A549 (cell line): ENCODE results near the gene SLC1A1. TPM values are rescaled to one million over a fixed set of nuclear protein-coding genes. Genes with fewer than 3 reads are reported as not detected.

Experiments
- ATAC-seq, 2 experiments: fragments of 200-7000 bp in 1 of 2; fragments of >200 bp in 1 of 2; cut with Nextera tagmentation in 1 of 2; cut with Tn5 transposase in 1 of 2; 3 replicates each; pipeline versions ENCODE4 v1.8.0 to v1.9.1; 2018 to 2020; ENCODE audit warnings: mild to moderate bottlenecking in 1 of 2, moderate library complexity in 1 of 2
- CTCF ChIA-PET: fragments of 300-600 bp; sonication (Branson Sonifier 250); formaldehyde crosslinking; extraction: SDS; loops from one replicate; lab custom pipeline; 2021; ENCODE audit warnings: antibody characterized with exemption, inconsistent platforms; lab: Yijun Ruan, JAX
- POLR2A ChIA-PET: fragments of 350-600 bp; formaldehyde crosslinking; extraction: SDS; loops from one replicate; lab custom pipeline; 2021; ENCODE audit warnings: antibody characterized with exemption, inconsistent platforms; lab: Yijun Ruan, JAX
- DNase-seq, 2 experiments: peaks; one replicate each; pipeline versions ENCODE4 v3.0.0 to v3.0.0-alpha.2; 2011 to 2016; ENCODE audit warnings: low read depth in 1 of 2, low spot score in 1 of 2
- FAIRE-seq: peaks from 2 replicates; lab custom pipeline; 2011; peaks lifted over from hg19 to GRCh38; lab: Jason Lieb, UNC
- H3K27ac ChIP-seq, 2 experiments: fragments of >200 bp; sonication (Bioruptor Twin); formaldehyde crosslinking; 3 replicates each; pipeline ENCODE4 v1.5.1; 2016 to 2017
- H3K4me1 ChIP-seq: fragments of >200 bp; sonication (Bioruptor Twin); formaldehyde crosslinking; 3 replicates; pipeline ENCODE4 v1.6.1; 2016
- H3K4me2 ChIP-seq: fragments of >200 bp; sonication (Bioruptor Twin); formaldehyde crosslinking; 3 replicates; pipeline ENCODE4 v1.6.1; 2016
- H3K4me3 ChIP-seq: fragments of >200 bp; sonication (Bioruptor Twin); formaldehyde crosslinking; 3 replicates; pipeline ENCODE4 v1.5.1; 2016
- H3K9me3 ChIP-seq: fragments of >200 bp; sonication (Bioruptor Twin); formaldehyde crosslinking; 3 replicates; pipeline ENCODE4 v1.6.1; 2016
- ATOH8 ChIP-seq: fragments of 250-450 bp; sonication (Bioruptor Pico); IDR thresholded peaks from 2 replicates; pipeline ENCODE4 v1.5.0; 2020; ENCODE audit warnings: low read depth, mild to moderate bottlenecking, moderate library complexity
- BCL3 ChIP-seq: fragments of >200 bp; sonication (Bioruptor Twin); formaldehyde crosslinking; IDR thresholded peaks from 3 replicates; pipeline ENCODE4 v1.6.1; 2016
- BHLHE40 ChIP-seq: IDR thresholded peaks from 2 replicates; pipeline ENCODE4 v1.6.1; 2012; ENCODE audit warnings: low read depth, low read length, inconsistent platforms
- CEBPB ChIP-seq, 2 experiments: fragments of >200 bp in 1 of 2; sonication (Bioruptor Twin) in 1 of 2; formaldehyde crosslinking in 1 of 2; IDR thresholded peaks; 2 replicates each; pipeline ENCODE4 v1.6.1; 2012 to 2016
- E2F6 ChIP-seq: IDR thresholded peaks from 2 replicates; pipeline ENCODE4 v1.6.1; 2012; ENCODE audit warnings: low read depth, borderline replicate concordance
- EHF ChIP-seq: fragments of 250-450 bp; sonication (Bioruptor Pico); IDR thresholded peaks from 2 replicates; pipeline ENCODE4 v1.5.0; 2020; ENCODE audit warnings: mild to moderate bottlenecking
- EP300 ChIP-seq, 2 experiments: fragments of >200 bp; sonication (Bioruptor Twin); formaldehyde crosslinking; IDR thresholded peaks; 2 replicates in 1 of 2; 3 replicates in 1 of 2; pipeline ENCODE4 v1.6.1; 2016 to 2017
- ESRRA ChIP-seq: fragments of 150-350 bp; IDR thresholded peaks from 2 replicates; pipeline ENCODE4 v1.6.1; 2014; ENCODE audit warnings: mild to moderate bottlenecking, low read length, borderline replicate concordance
- HDAC2 ChIP-seq: fragments of 200-600 bp; sonication (generic); IDR thresholded peaks from 2 replicates; pipeline ENCODE4 v1.6.1; 2016
- HEYL ChIP-seq: fragments of 250-450 bp; sonication (Bioruptor Pico); IDR thresholded peaks from 2 replicates; pipeline ENCODE4 v1.8.0; 2021; ENCODE audit warnings: mild to moderate bottlenecking, moderate library complexity
- HOXA7 ChIP-seq: fragments of 250-450 bp; sonication (Bioruptor Pico); IDR thresholded peaks from 2 replicates; pipeline ENCODE4 v1.5.0; 2020; ENCODE audit warnings: mild to moderate bottlenecking, moderate library complexity
- MAX ChIP-seq: IDR thresholded peaks from 2 replicates; pipeline ENCODE4 v1.6.1; 2012
- MAZ ChIP-seq: fragments of 150-350 bp; IDR thresholded peaks from 2 replicates; pipeline ENCODE4 v1.6.1; 2014; ENCODE audit warnings: antibody characterized with exemption, low read depth, low read length, borderline replicate concordance
- MYC ChIP-seq: IDR thresholded peaks from 2 replicates; pipeline ENCODE4 v1.6.1; 2012; ENCODE audit warnings: mild to moderate bottlenecking, inconsistent platforms, low read length, improper control_type of control experiment, borderline replicate concordance
- NPAS2 ChIP-seq: fragments of 250-450 bp; sonication (Bioruptor Pico); IDR thresholded peaks from 2 replicates; pipeline ENCODE4 v1.8.0; 2022; ENCODE audit warnings: mild to moderate bottlenecking, moderate library complexity, borderline replicate concordance
- PBX3 ChIP-seq: IDR thresholded peaks from 2 replicates; pipeline ENCODE4 v1.6.1; 2012
- RARB ChIP-seq: fragments of 250-450 bp; sonication (Bioruptor Pico); IDR thresholded peaks from 2 replicates; pipeline ENCODE4 v1.8.0; 2021; ENCODE audit warnings: mild to moderate bottlenecking, moderate library complexity
- RFX5 ChIP-seq: fragments of 450-650 bp; IDR thresholded peaks from 2 replicates; pipeline ENCODE4 v1.7.1; 2014; ENCODE audit warnings: antibody characterized with exemption, mild to moderate bottlenecking, moderate library complexity
- SREBF2 ChIP-seq: fragments of 450-650 bp; IDR thresholded peaks from 2 replicates; pipeline ENCODE4 v1.6.1; 2014; ENCODE audit warnings: mild to moderate bottlenecking, moderate library complexity
- TFCP2L1 ChIP-seq: fragments of 250-450 bp; sonication (Bioruptor Pico); IDR thresholded peaks from 2 replicates; pipeline ENCODE4 v1.5.0; 2021; ENCODE audit warnings: mild to moderate bottlenecking
- ZSCAN20 ChIP-seq: fragments of 250-450 bp; sonication (Bioruptor Pico); IDR thresholded peaks from 2 replicates; pipeline ENCODE4 v1.8.0; 2022; ENCODE audit warnings: mild to moderate bottlenecking, moderate library complexity
- WGBS: methylation state at CpG from one replicate; pipeline ENCODE4 v1.1.6; 2017; ENCODE audit errors: missing lambda C conversion rate; 5-methylcytosine and 5-hydroxymethylcytosine counted together
- polyA plus RNA-seq, 4 experiments: library from polyadenylated mRNA; depleted of rRNA in 3 of 4; stranded (reverse); fragments of >200 nt; fragmentation: RNase III in 1 of 4; extraction: RNeasy Plus Mini Kit Qiagen cat#74134 plus additional on column Dnase treatment in 1 of 4; gene quantifications; 2 replicates in 3 of 4; 3 replicates in 1 of 4; pipeline ENCODE4 v1.2.3, GENCODE V29; 2011 to 2017

SLC1A1 gene
- polyA plus RNA-seq, 2 of the 4 experiments (the other 2 are of a cell fraction), result 0.66 to 1.3 TPM

DNA sequence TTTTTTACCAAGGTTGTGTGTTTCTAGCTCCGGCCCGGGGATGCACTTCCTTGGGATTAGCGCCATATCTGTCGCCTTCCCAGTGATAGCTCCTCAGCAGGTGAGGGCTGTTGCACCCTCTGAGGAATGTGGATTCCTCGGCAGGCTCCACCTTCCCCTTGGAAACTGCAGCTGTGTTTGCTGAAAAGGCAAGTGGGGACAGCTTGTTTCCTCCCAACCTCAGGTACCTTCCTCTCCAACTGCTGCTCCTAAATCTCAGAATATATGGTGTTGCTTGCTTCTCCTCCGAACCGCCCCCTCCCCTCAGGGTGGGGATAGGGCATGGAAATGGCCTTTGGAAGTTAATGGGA is 1.3 kb downstream of the SLC1A1 start:
- CTCF ChIA-PET, result interaction anchor here (1.0 kb wide), 1 partner anchor 949 kb away, joined by 3 read pairs; no protein-coding TSS in a partner anchor
- FAIRE-seq (no peak), ATAC-seq (no peak), DNase-seq (no peak)
- Histone ChIP-seq H3K4me1 (peaks cover 6% of the 10 kb centered on the region), H3K4me2 (no peak overlapping the region; the same call in 2 of the 3 replicates), H3K27ac (no peak overlapping the region), H3K4me3 (no peak overlapping the region), H3K9me3 (no peaks in the 10 kb centered on the region)
- WGBS, result 87% methylated on average over 7 of the region's 7 CpGs
- POLR2A ChIA-PET, result no interaction called here
- no peak for TF ChIP-seq EP300 (IDR thresholded peaks at IDR 0.05)
- TF ChIP-seq MAX, result no peak
- TF ChIP-seq, all 56 proteins: peak for 0

GRCh38 chr9:4494332-4494731 is 4.1 kb downstream of the SLC1A1 start:
- POLR2A ChIA-PET, result no interaction called here
- FAIRE-seq (no peak), DNase-seq (no peak), ATAC-seq (no peak)
- no peak overlapping the region for H3K4me2 ChIP-seq
- peaks cover 6% of the 10 kb centered on the region for H3K4me1 ChIP-seq
- CTCF ChIA-PET, result no interaction called here
- H3K9me3 ChIP-seq, result no peaks in the 10 kb centered on the region
- WGBS, result 55% methylated on average over 2 of the region's 2 CpGs
- TF ChIP-seq PBX3, result no peak
- no peak for TF ChIP-seq HOXA7
- no peak for TF ChIP-seq RARB (CRISPR knock-in tag)
- TF ChIP-seq CEBPB (IDR thresholded peaks at IDR 0.05), result no peak
- TF ChIP-seq ZSCAN20 (CRISPR knock-in tag), result no peak
- TF ChIP-seq EHF (CRISPR knock-in tag), result no peak
- no peak overlapping the region for H3K27ac ChIP-seq
- H3K4me3 ChIP-seq, result no peak overlapping the region

GRCh38 chr9:4494806-4495205 is 4.5 kb downstream of the SLC1A1 start:
- H3K9me3 ChIP-seq, result no peaks in the 10 kb centered on the region
- no peak overlapping the region for H3K4me3 ChIP-seq
- WGBS, result 87% methylated on average over 7 of the region's 7 CpGs
- no peak overlapping the region for H3K4me2 ChIP-seq
- POLR2A ChIA-PET, result no interaction called here
- TF ChIP-seq CEBPB (IDR thresholded peaks at IDR 0.05) (no peak), HEYL (CRISPR knock-in tag) (no peak), BHLHE40 (no peak), TFCP2L1 (CRISPR knock-in tag) (no peak), E2F6 (no peak), MAX (no peak), ESRRA (no peak), SREBF2 (no peak), RFX5 (no peak), RARB (CRISPR knock-in tag) (no peak), BCL3 (no peak), ATOH8 (CRISPR knock-in tag) (no peak), HOXA7 (no peak), HDAC2 (no peak), MAZ (no peak), ZSCAN20 (CRISPR knock-in tag) (no peak), MYC (no peak), NPAS2 (no peak)
- CTCF ChIA-PET, result no interaction called here
- H3K27ac ChIP-seq, result no peak overlapping the region
- DNase-seq, result no peak
- no peak for ATAC-seq
- no peak for FAIRE-seq
- H3K4me1 ChIP-seq, result peaks cover 6% of the 10 kb centered on the region
